Neuronal stem cell (in vitro differentiated cells): ENCODE measurements around the gene SLC24A5.

Source experiments
- DNase-seq: peaks from one replicate; pipeline ENCODE4 v3.0.0-alpha.2; 2013; ENCODE audit warnings: low spot score
- H2AFZ ChIP-seq: one replicate; pipeline ENCODE4 v1.6.1; 2013; ENCODE audit warnings: mild to moderate bottlenecking, low read length, inconsistent platforms
- H2AK5ac ChIP-seq: 2 replicates; pipeline ENCODE4 v1.6.1; 2013; ENCODE audit warnings: low read depth, mild to moderate bottlenecking, inconsistent platforms, low read length, moderate library complexity, mixed read lengths
- H2BK120ac ChIP-seq: 2 replicates; pipeline ENCODE4 v1.6.1; 2013; ENCODE audit warnings: low read depth, mild to moderate bottlenecking, inconsistent platforms, low read length, moderate library complexity, mixed read lengths
- H2BK12ac ChIP-seq: one replicate; pipeline ENCODE4 v1.6.1; 2013; ENCODE audit warnings: low read length, inconsistent platforms
- H2BK15ac ChIP-seq: 2 replicates; pipeline ENCODE4 v1.6.1; 2013; ENCODE audit warnings: mild to moderate bottlenecking, low read length, inconsistent platforms, mixed read lengths
- H2BK5ac ChIP-seq: one replicate; pipeline ENCODE4 v1.6.1; 2013; ENCODE audit warnings: inconsistent platforms, mild to moderate bottlenecking, low read length, moderate library complexity
- H3K14ac ChIP-seq: one replicate; pipeline ENCODE4 v1.6.1; 2013; ENCODE audit warnings: low read length, inconsistent platforms
- H3K18ac ChIP-seq: 2 replicates; pipeline ENCODE4 v1.6.1; 2013; ENCODE audit warnings: low read length, inconsistent platforms
- H3K23ac ChIP-seq: 2 replicates; pipeline ENCODE4 v1.6.1; 2013; ENCODE audit warnings: low read depth, mild to moderate bottlenecking, mixed read lengths, low read length, inconsistent platforms; ENCODE audit not compliant: poor library complexity
- H3K27ac ChIP-seq: replicated peaks from 3 replicates; pipeline ENCODE4 v1.5.1; 2013; ENCODE audit warnings: low read length, inconsistent platforms
- H3K27me3 ChIP-seq, 3 experiments: 2 replicates each; pipeline ENCODE4 v1.6.1; 2013; ENCODE audit warnings: low read length in 3 of 3, mild to moderate bottlenecking in 2 of 3, inconsistent platforms in 1 of 3, low read depth in 1 of 3, mixed read lengths in 1 of 3, moderate library complexity in 1 of 3; ENCODE audit not compliant: control insufficient read depth in 3 of 3, insufficient read depth in 3 of 3
- H3K36me3 ChIP-seq, 2 donors: replicated peaks in 1 of 2; 2 replicates each; pipeline ENCODE4 v1.6.1; 2013; ENCODE audit warnings: low read length in 2 of 2; ENCODE audit not compliant: control insufficient read depth in 2 of 2, insufficient read depth in 2 of 2
- H3K4ac ChIP-seq: 2 replicates; pipeline ENCODE4 v1.6.1; 2013; ENCODE audit warnings: inconsistent platforms, mild to moderate bottlenecking, low read length, moderate library complexity
- H3K4me1 ChIP-seq, 2 donors: 1 replicate in 1 of 2; 2 replicates in 1 of 2; pipeline ENCODE4 v1.6.1; 2013; ENCODE audit warnings: low read length in 2 of 2, low read depth in 1 of 2; ENCODE audit not compliant: control insufficient read depth in 2 of 2, insufficient read depth in 1 of 2
- H3K4me2 ChIP-seq: one replicate; pipeline ENCODE4 v1.6.1; 2013; ENCODE audit warnings: mild to moderate bottlenecking, low read length, inconsistent platforms; ENCODE audit not compliant: insufficient read depth, poor library complexity, severe bottlenecking
- H3K4me3 ChIP-seq, 2 donors: 2 replicates each; pipeline ENCODE4 v1.5.1; 2013; ENCODE audit warnings: low read length in 2 of 2, mild to moderate bottlenecking in 2 of 2, inconsistent platforms in 1 of 2, moderate library complexity in 1 of 2
- H3K79me1 ChIP-seq: one replicate; pipeline ENCODE4 v1.6.1; 2013; ENCODE audit warnings: low read depth, mild to moderate bottlenecking, inconsistent platforms, low read length, moderate library complexity
- H3K9ac ChIP-seq: one replicate; pipeline ENCODE4 v1.6.1; 2013; ENCODE audit warnings: mild to moderate bottlenecking, low read depth, low read length, inconsistent platforms; ENCODE audit not compliant: poor library complexity
- H3K9me3 ChIP-seq, 2 donors: replicated peaks in 1 of 2; 2 replicates each; pipeline versions ENCODE3 to v1.6.1; 2013; ENCODE audit warnings: low read length in 2 of 2, mild to moderate bottlenecking in 2 of 2, inconsistent platforms in 1 of 2, low read depth in 1 of 2, mixed read lengths in 1 of 2, moderate library complexity in 1 of 2; ENCODE audit not compliant: control insufficient read depth in 2 of 2, insufficient read depth in 1 of 2
- H4K8ac ChIP-seq: one replicate; pipeline ENCODE4 v1.6.1; 2013; ENCODE audit warnings: low read depth, mild to moderate bottlenecking, inconsistent platforms, low read length, moderate library complexity
- H4K91ac ChIP-seq: one replicate; pipeline ENCODE4 v1.6.1; 2013; ENCODE audit warnings: low read length, low read depth, mild to moderate bottlenecking, inconsistent platforms; ENCODE audit not compliant: poor library complexity
- WGBS, 2 donors: extraction: QIAGEN DNeasy Blood & Tissue Kit; methylation state at CpG; one replicate each; pipeline ENCODE4 v1.1.7; 2013; ENCODE audit warnings: missing lambda C conversion rate in 2 of 2, mixed read lengths in 1 of 2; ENCODE audit not compliant: insufficient read length in 2 of 2, insufficient replicate concordance in 1 of 2; ENCODE audit errors: extremely low coverage in 2 of 2; 5-methylcytosine and 5-hydroxymethylcytosine counted together

SLC24A5 gene

DNA sequence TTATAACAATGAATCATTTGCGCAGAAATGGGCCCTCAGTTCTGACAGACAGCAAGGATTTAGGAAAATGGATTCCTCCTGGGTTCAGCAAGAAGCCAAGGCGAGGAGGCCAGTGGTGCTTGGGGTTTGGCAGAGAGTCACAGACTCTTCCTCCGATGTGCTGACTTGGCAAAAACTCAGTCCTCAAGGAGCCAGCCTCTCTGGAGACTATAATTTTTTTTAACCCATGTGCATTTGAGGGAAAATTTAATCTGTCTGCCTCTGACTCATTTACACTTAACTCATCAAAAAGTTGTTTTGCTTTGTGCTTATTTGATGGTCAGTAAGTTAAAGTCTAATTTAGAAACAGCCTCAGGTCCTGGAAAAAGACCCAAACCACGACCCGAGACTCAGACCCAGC is 34.2 kb upstream of the SLC24A5 start:
- no peak overlapping the region for H3K4ac ChIP-seq
- H3K27ac ChIP-seq: no peak overlapping the region
- no peak overlapping the region for H3K9ac ChIP-seq
- no peak overlapping the region for H4K8ac ChIP-seq
- H3K4me3 ChIP-seq: no peak overlapping the region
- peaks cover 0 to 3% of the 10 kb centered on the region in 2 donors for H3K4me1 ChIP-seq
- no peak overlapping the region for H3K14ac ChIP-seq
- DNase-seq: no peak
- no peak overlapping the region for H2BK15ac ChIP-seq
- peaks cover 0 to 4% (median 0%) of the 10 kb centered on the region in 3 experiments for H3K27me3 ChIP-seq
- H3K36me3 ChIP-seq: peaks cover 0 to 2% of the 10 kb centered on the region in 2 donors
- no peak overlapping the region for H2AK5ac ChIP-seq
- no peak overlapping the region for H2BK5ac ChIP-seq
- H2BK12ac ChIP-seq: no peak overlapping the region
- H2AFZ ChIP-seq: no peak overlapping the region
- no peak overlapping the region for H3K4me2 ChIP-seq
- no CpG with 5 or more reads among the region's 5 CpGs for WGBS, 2 donors
- H3K23ac ChIP-seq: no peak overlapping the region
- peaks cover 0 to 3% of the 10 kb centered on the region in 2 donors for H3K9me3 ChIP-seq
- H4K91ac ChIP-seq: no peak overlapping the region
- no peak overlapping the region for H3K18ac ChIP-seq
- H3K79me1 ChIP-seq: no peaks in the 10 kb centered on the region
- no peak overlapping the region for H2BK120ac ChIP-seq

DNA sequence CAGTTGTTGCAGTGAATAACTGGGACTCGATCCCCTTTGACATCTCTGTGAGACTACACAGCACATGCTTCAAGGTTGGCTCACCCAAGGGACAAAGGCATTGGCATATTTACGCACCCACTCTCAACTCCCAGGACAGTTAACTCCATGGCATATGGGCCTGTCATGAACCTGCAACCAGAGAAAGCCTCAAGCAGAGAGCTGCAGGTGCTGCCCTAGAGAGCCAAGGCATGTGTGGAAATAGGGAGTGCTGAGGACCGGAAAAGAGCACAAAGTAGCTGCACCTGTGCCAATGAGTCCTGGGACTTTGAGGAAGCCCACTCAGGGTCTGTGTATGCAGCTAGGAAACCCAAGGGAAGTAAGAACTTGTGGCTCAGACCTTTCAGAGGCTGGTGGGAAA is 32.9 kb upstream of the SLC24A5 start:
- Histone ChIP-seq H2BK5ac (no peak overlapping the region), H3K4me3 (no peak overlapping the region), H3K36me3 (peaks cover 0 to 2% of the 10 kb centered on the region in 2 donors), H2AK5ac (no peak overlapping the region), H3K18ac (no peak overlapping the region), H3K27me3 (peaks cover 0 to 4% (median 0%) of the 10 kb centered on the region in 3 experiments), H2AFZ (no peak overlapping the region), H3K79me1 (no peaks in the 10 kb centered on the region), H2BK120ac (no peak overlapping the region), H3K4me2 (no peak overlapping the region), H2BK12ac (no peak overlapping the region), H4K8ac (no peak overlapping the region), H2BK15ac (no peak overlapping the region), H3K4me1 (peaks cover 0 to 3% of the 10 kb centered on the region in 2 donors), H3K9me3 (peaks cover 0 to 3% of the 10 kb centered on the region in 2 donors), H3K14ac (no peak overlapping the region), H3K23ac (no peak overlapping the region), H3K27ac (no peak overlapping the region), H3K4ac (no peak overlapping the region), H3K9ac (no peak overlapping the region), H4K91ac (no peak overlapping the region)
- WGBS, 2 donors: no CpG with 5 or more reads among the region's 3 CpGs
- no peak for DNase-seq

DNA sequence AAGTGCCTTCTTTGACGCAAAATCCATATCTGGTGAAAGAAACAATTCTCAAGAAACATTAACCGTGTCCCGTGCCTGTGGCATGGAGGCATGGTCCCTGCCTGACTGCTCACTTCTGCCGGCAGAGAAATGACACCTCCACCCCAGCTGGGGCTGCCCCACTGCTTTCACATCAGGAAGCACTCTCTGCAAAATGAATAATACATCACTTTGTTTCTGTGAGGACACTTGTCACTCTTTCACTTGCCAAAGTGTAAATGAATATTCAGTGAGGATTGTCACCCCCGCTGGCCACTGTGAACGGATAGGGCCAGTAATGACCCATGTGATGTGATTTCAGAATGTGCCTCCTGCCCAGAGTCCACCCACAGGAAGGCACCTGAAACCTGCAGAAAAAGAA is 31.1 kb upstream of the SLC24A5 start:
- H2BK5ac ChIP-seq: no peak overlapping the region
- no peak for DNase-seq
- no peak overlapping the region for H4K91ac ChIP-seq
- H3K79me1 ChIP-seq: no peaks in the 10 kb centered on the region
- peaks cover 0 to 3% of the 10 kb centered on the region in 2 donors for H3K9me3 ChIP-seq
- H3K4me2 ChIP-seq: no peak overlapping the region
- H2BK15ac ChIP-seq: no peak overlapping the region
- no CpG with 5 or more reads among the region's 6 CpGs for WGBS, 2 donors
- H3K4ac ChIP-seq: no peak overlapping the region
- no peak overlapping the region for H3K23ac ChIP-seq
- no peak overlapping the region for H2BK120ac ChIP-seq
- H3K4me3 ChIP-seq: no peak overlapping the region
- H3K4me1 ChIP-seq: peaks cover 0 to 3% of the 10 kb centered on the region in 2 donors
- no peak overlapping the region for H2BK12ac ChIP-seq
- no peak overlapping the region for H3K18ac ChIP-seq
- H3K27me3 ChIP-seq: no peaks in the 10 kb centered on the region
- no peak overlapping the region for H3K9ac ChIP-seq
- no peak overlapping the region for H3K27ac ChIP-seq
- H2AK5ac ChIP-seq: no peak overlapping the region
- no peak overlapping the region for H3K14ac ChIP-seq
- no peak overlapping the region for H4K8ac ChIP-seq
- H2AFZ ChIP-seq: no peak overlapping the region
- peaks cover 0 to 2% of the 10 kb centered on the region in 2 donors for H3K36me3 ChIP-seq

DNA sequence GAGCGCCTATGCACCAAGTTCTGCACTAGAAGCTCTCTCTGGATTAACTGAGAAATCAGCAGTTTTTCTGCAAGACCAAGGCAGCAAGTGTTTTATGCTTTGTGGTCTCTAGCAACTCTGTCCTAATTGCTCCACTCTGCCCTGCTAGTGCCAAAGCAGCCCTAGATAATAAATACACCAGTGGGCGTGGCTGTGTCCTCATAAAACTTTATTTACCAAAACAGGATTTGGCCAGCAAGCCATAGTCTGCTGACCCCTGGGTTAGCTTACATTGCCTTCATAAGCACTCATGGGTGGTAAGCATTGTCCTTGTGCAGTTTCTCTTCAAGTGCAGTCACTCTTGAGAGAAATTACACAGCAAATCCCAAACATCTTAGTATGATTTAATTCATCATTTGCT is 30.7 kb upstream of the SLC24A5 start:
- Histone ChIP-seq H4K8ac (no peak overlapping the region), H3K27ac (no peak overlapping the region), H3K4me1 (peaks cover 0 to 3% of the 10 kb centered on the region in 2 donors), H3K23ac (no peak overlapping the region), H3K14ac (no peak overlapping the region), H3K4ac (no peak overlapping the region), H2BK15ac (no peak overlapping the region), H3K27me3 (no peaks in the 10 kb centered on the region), H3K4me2 (no peak overlapping the region), H3K79me1 (no peaks in the 10 kb centered on the region), H2BK120ac (no peak overlapping the region), H3K4me3 (no peak overlapping the region), H3K9ac (no peak overlapping the region), H3K18ac (no peak overlapping the region), H3K9me3 (peaks cover 0 to 3% of the 10 kb centered on the region in 2 donors), H2BK12ac (no peak overlapping the region), H2AK5ac (no peak overlapping the region), H2BK5ac (no peak overlapping the region), H3K36me3 (peaks cover 0 to 2% of the 10 kb centered on the region in 2 donors), H4K91ac (no peak overlapping the region), H2AFZ (no peak overlapping the region)
- no peak for DNase-seq
- no CpG with 5 or more reads among the region's 2 CpGs for WGBS, 2 donors
